ENCODE results near the gene PCDHGC5.

DNA sequence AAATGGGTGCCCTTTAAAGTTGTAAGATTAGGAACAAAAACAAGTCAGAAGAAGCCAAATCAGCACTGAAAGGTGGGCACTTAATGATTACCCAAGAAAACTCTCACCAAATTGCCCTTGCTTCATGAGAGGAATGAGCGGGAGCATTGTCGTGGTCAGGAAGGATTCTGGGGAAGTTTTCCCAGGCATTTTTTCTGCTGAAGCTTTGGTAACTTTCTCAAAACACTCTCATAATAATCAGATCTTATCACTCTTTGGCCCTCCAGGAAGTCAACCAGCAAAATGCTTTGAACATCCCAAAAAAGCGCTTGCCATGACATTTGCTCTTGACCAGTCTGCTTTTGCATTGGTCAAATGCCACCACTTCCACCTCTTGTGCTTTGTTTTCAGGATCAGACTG, 23.5 kb upstream of the PCDHGC5 start:
- TF ChIP-seq, protein P1, sequence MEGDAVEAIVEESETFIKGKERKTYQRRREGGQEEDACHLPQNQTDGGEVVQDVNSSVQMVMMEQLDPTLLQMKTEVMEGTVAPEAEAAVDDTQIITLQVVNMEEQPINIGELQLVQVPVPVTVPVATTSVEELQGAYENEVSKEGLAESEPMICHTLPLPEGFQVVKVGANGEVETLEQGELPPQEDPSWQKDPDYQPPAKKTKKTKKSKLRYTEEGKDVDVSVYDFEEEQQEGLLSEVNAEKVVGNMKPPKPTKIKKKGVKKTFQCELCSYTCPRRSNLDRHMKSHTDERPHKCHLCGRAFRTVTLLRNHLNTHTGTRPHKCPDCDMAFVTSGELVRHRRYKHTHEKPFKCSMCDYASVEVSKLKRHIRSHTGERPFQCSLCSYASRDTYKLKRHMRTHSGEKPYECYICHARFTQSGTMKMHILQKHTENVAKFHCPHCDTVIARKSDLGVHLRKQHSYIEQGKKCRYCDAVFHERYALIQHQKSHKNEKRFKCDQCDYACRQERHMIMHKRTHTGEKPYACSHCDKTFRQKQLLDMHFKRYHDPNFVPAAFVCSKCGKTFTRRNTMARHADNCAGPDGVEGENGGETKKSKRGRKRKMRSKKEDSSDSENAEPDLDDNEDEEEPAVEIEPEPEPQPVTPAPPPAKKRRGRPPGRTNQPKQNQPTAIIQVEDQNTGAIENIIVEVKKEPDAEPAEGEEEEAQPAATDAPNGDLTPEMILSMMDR (IDR thresholded peaks at IDR 0.05) = no peak
- no peak for TF ChIP-seq POLR2A (IDR thresholded peaks at IDR 0.05)
